Fibroblast of mammary gland (primary cell): ENCODE measurements around the gene ALX4.

ENCODE experiments used
- DNase-seq: peaks from one replicate; pipeline ENCODE4 v3.0.0-alpha.2; 2010; ENCODE audit warnings: low read depth
- H3K4me3 ChIP-seq: 2 replicates; pipeline ENCODE4 v1.5.1; 2011; ENCODE audit warnings: low read depth, mild to moderate bottlenecking, low read length, moderate library complexity; ENCODE audit not compliant: control insufficient read depth
- TF ChIP-seq, protein P1 (sequence below): conservative IDR thresholded peaks from 2 replicates; pipeline ENCODE4 v1.5.1; 2011; ENCODE audit warnings: low read depth, low read length, inconsistent platforms; ENCODE audit not compliant: control insufficient read depth, insufficient read depth

Gene ALX4

DNA sequence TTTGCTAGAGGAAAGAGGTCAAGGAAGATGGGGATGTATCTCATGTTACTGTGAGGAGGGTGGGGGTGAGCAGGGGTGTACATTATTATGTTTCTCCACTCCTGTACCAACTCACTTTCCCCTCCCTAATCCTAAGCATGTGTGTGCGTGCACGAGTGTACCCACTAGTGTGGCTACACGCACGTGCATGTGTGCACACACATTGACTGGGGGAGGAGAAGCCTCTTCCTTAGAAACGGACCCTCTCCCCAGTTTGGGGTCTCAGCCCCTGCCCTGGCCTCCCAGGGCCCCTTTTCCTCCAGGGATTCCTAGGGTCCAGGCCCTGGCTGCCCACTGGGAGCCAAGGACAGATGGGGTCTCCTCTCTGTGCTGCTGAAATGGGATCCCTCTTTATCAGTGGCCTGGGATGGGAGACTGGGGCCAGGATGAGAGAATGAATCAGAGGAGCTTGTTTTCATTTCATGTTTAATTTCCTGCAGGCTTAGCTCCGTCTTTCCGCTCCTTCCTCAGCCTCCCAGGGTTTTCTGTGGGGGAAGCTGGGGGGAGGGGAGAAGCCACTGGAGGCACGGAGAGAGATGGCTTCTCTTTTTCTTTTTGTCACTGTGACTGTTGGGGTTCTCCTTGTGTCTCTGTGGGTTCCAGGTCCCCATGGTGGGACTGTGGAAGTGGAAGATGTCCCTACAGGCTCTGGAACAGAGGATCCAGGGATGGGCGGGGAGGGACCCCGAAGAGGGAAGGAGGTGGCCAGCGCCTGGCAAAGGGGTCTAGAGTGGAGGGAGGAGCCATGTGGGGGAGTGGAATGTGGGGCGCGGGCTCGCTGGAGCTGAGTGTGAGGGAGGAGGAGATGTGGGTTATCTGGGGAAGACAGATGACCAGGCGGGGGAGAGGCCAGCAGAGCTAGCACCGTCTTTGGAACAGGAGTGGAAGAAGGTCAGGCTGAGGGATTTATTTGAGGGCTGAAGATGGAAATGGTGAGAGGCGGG, 40.3 kb downstream of the ALX4 start:
- peak; percentile 41 for DNase-seq
- H3K4me3 ChIP-seq = no peak overlapping the region
- TF ChIP-seq, protein P1, sequence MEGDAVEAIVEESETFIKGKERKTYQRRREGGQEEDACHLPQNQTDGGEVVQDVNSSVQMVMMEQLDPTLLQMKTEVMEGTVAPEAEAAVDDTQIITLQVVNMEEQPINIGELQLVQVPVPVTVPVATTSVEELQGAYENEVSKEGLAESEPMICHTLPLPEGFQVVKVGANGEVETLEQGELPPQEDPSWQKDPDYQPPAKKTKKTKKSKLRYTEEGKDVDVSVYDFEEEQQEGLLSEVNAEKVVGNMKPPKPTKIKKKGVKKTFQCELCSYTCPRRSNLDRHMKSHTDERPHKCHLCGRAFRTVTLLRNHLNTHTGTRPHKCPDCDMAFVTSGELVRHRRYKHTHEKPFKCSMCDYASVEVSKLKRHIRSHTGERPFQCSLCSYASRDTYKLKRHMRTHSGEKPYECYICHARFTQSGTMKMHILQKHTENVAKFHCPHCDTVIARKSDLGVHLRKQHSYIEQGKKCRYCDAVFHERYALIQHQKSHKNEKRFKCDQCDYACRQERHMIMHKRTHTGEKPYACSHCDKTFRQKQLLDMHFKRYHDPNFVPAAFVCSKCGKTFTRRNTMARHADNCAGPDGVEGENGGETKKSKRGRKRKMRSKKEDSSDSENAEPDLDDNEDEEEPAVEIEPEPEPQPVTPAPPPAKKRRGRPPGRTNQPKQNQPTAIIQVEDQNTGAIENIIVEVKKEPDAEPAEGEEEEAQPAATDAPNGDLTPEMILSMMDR = no peak

- TF ChIP-seq, protein P1 = no peak
- no peak for DNase-seq
- no peak overlapping the region for H3K4me3 ChIP-seq
Measured at GRCh38 chr11:44268614-44269080, 41.3 kb downstream of the ALX4 start.

DNA sequence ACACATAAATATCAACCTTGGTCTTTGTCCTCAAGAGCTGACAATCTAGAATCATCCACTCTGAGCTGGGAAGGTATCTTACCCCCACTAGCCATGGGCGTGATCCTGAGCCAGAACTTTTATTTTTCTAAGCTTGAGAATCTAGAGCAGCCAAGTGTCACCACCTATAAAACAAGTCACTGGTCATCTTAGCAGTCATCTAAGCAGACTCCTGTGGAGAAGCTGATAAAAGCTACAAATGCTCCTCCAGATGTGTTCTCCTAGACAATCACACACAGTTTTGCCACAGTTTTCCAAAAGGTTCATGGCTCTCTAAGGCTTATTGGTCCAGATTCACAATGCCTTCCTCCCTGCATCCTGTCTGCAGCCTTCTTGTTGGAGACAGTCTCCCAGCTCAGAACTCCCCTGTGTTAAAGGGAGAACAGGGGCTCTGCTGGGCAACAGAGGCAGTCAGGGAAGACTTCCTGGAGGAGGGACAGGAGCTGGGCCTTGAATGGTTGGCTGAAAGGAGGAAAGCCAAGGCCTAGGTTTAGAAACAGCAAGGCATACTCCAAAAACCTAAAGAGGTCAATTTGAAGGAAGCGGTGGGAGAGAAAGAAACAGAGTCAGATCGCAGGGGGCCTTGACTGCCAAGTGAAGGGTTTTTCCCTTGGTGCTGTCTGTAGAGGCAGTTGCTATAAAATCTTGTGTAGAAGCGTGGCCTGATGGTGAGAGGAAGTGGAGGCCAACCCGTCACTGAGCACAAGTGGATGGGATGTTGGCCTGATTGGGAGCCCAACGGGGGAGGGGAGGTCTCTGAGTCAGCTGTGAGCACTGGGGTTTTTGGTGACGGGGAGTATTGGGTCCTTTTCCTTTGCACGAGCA, 42.0 kb downstream of the ALX4 start:
- TF ChIP-seq, protein P1 = no peak
- DNase-seq = no peak
- no peak overlapping the region for H3K4me3 ChIP-seq

DNA sequence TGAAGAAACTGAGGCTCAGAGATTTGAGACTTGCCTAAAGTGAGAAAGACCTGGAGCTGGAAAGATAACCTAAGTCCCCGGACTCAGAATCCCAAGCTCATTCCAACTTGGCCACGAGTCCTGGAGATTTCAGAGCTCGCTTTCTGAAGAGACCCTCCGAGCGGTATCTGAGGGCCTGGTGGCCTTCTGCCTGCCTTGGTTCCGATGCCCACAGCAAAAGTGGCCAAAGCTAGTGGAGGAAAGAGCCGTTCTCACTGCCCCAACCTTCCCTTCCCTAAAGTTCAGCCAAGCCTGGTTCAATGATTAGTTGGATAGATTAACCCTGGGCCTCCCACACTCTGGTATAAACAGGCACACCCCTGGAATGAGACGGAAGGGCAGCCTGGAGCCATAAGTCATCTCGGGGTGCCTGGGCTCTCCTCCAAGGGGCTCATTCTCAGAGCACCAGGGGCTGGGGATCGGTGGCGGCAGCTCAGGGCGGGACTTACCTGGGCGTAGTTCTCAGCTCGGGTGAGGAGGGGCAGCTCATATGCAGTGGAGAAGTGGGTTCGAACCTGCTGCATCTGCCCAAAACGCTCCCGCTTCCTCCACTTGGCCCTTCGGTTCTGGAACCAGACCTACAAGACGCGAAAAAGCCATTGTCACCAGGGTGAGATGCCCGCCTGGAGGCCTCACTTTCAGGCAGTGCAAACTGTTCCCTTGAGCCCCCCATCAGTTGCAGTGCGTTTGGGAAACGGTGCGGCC, 42.8 kb downstream of the ALX4 start:
- TF ChIP-seq, protein P1 = no peak
- no peak for DNase-seq
- no peak overlapping the region for H3K4me3 ChIP-seq

- no peak for DNase-seq
- H3K4me3 ChIP-seq = no peak overlapping the region
- TF ChIP-seq, protein P1 = no peak
Measured at GRCh38 chr11:44266056-44266780, 43.7 kb downstream of the ALX4 start.
